Panc1 (cell line): ENCODE data around the gene C13orf42. TPM values are rescaled to one million over a fixed set of nuclear protein-coding genes. Genes with fewer than 3 reads are reported as not detected.

Source experiments
- ATAC-seq: fragments of 200-7000 bp; cut with Tn5 transposase; 2 replicates; pipeline ENCODE4 v1.9.1; 2020; ENCODE audit warnings: mild to moderate bottlenecking, moderate library complexity
- BruUV-seq: library from RNA; stranded (reverse); fragments of 400-500 nt; replicated peaks from 2 replicates; lab custom pipeline; 2021; lab: Mats Ljungman, UMichigan
- CTCF ChIA-PET: fragments of 300-600 bp; sonication (Branson Sonifier 250); formaldehyde crosslinking; loops from one replicate; lab custom pipeline; 2022; ENCODE audit warnings: antibody characterized with exemption; lab: Charles Lee
- POLR2A ChIA-PET: fragments of 300-600 bp; sonication (Branson Sonifier 250); formaldehyde crosslinking; loops from one replicate; lab custom pipeline; 2022; ENCODE audit warnings: antibody characterized with exemption; lab: Charles Lee
- DNase-seq: peaks from one replicate; pipeline ENCODE4 v3.0.0-alpha.2; 2010; ENCODE audit warnings: low read depth, low spot score
- H3K27ac ChIP-seq: 2 replicates; pipeline ENCODE4 v1.5.1; 2011; ENCODE audit warnings: mild to moderate bottlenecking, low read length, inconsistent platforms
- H3K27me3 ChIP-seq: fragments of 200-500 bp; sonication (Bioruptor generic); 2 replicates; pipeline ENCODE4 v1.6.0; 2014; ENCODE audit warnings: low read length, inconsistent platforms; ENCODE audit not compliant: control insufficient read depth, insufficient read depth
- H3K36me3 ChIP-seq: fragments of 200-500 bp; sonication (Bioruptor generic); 2 replicates; pipeline ENCODE4 v1.5.1; 2014; ENCODE audit warnings: inconsistent platforms, mild to moderate bottlenecking, low read length, moderate library complexity; ENCODE audit not compliant: control insufficient read depth, insufficient read depth
- H3K4me1 ChIP-seq: 2 replicates; pipeline ENCODE4 v1.5.1; 2011; ENCODE audit warnings: inconsistent platforms, mild to moderate bottlenecking, low read length, moderate library complexity; ENCODE audit not compliant: control insufficient read depth, insufficient read depth
- H3K4me3 ChIP-seq, 2 experiments: 2 replicates each; pipeline ENCODE4 v1.5.1; 2011 to 2012; ENCODE audit warnings: low read depth in 2 of 2, low read length in 2 of 2, mild to moderate bottlenecking in 2 of 2, inconsistent platforms in 1 of 2, moderate library complexity in 1 of 2
- H3K9me3 ChIP-seq: fragments of 200-500 bp; sonication (Bioruptor generic); 2 replicates; pipeline ENCODE4 v1.5.1; 2014; ENCODE audit warnings: low read depth, mild to moderate bottlenecking, inconsistent platforms, low read length, moderate library complexity; ENCODE audit not compliant: control insufficient read depth, insufficient read depth
- CTCF ChIP-seq: fragments of 450-650 bp; IDR thresholded peaks from 2 replicates; pipeline ENCODE4 v1.5.1; 2017; ENCODE audit warnings: mild to moderate bottlenecking
- POLR2AphosphoS5 ChIP-seq: IDR thresholded peaks from 2 replicates; pipeline ENCODE4 v1.6.1; 2012; ENCODE audit warnings: mild to moderate bottlenecking, low read depth, low read length, moderate library complexity
- SIN3A ChIP-seq: IDR thresholded peaks from 2 replicates; pipeline ENCODE4 v1.6.1; 2012; ENCODE audit warnings: low read depth, mild to moderate bottlenecking, low read length, moderate library complexity, borderline replicate concordance; ENCODE audit not compliant: insufficient read depth
- TCF7L2 ChIP-seq: IDR thresholded peaks from 2 replicates; pipeline ENCODE4 v1.6.1; 2011; ENCODE audit warnings: mild to moderate bottlenecking, low read depth, low read length, inconsistent platforms
- in situ Hi-C: cut with HindIII; loops from 2 replicates; pipeline ENCODE4 v1.10.0; 2016; ENCODE audit warnings: low sequenced_read_pairs, low pct_unique_long_range_greater_than_20kb
- intact Hi-C: fragments of 100-400 bp; cut with micrococcal nuclease; formaldehyde crosslinking; loops from one replicate; pipeline ENCODE4 v1.10.0; 2022; ENCODE audit not compliant: unreplicated experiment
- total RNA-seq: library from RNA; stranded (reverse); gene quantifications from one replicate; pipeline ENCODE4 v1.2.1, GENCODE V29; 2021; ENCODE audit not compliant: unreplicated experiment
- TF ChIP-seq, protein P1 (sequence below), 2 experiments: IDR thresholded peaks; 2 replicates each; pipeline ENCODE4 v1.6.1; 2011 to 2012; ENCODE audit warnings: low read depth in 2 of 2, control low read depth in 1 of 2, low read length in 1 of 2, mild to moderate bottlenecking in 1 of 2, moderate library complexity in 1 of 2; ENCODE audit not compliant: insufficient read depth in 1 of 2

C13orf42 gene
- total RNA-seq, 1 experiment from 2014 or later, result not detected

GRCh38 chr13:51047434-51048165 is 63.5 kb downstream of the C13orf42 start:
- Histone ChIP-seq H3K4me1 (no peaks in the 10 kb centered on the region), H3K36me3 (no peaks in the 10 kb centered on the region), H3K9me3 (no peaks in the 10 kb centered on the region), H3K4me3 (no peak overlapping the region), H3K27me3 (no peaks in the 10 kb centered on the region), H3K27ac (no peak overlapping the region)
- ChIA-PET POLR2A (no interaction called here), CTCF (no interaction called here)
- ATAC-seq (no peak), DNase-seq (no peak)
- in situ Hi-C loops, result no loop called here
- TF ChIP-seq SIN3A (no peak), CTCF (no peak), TCF7L2 (no peak), POLR2AphosphoS5 (no peak)
- TF ChIP-seq, protein P1, sequence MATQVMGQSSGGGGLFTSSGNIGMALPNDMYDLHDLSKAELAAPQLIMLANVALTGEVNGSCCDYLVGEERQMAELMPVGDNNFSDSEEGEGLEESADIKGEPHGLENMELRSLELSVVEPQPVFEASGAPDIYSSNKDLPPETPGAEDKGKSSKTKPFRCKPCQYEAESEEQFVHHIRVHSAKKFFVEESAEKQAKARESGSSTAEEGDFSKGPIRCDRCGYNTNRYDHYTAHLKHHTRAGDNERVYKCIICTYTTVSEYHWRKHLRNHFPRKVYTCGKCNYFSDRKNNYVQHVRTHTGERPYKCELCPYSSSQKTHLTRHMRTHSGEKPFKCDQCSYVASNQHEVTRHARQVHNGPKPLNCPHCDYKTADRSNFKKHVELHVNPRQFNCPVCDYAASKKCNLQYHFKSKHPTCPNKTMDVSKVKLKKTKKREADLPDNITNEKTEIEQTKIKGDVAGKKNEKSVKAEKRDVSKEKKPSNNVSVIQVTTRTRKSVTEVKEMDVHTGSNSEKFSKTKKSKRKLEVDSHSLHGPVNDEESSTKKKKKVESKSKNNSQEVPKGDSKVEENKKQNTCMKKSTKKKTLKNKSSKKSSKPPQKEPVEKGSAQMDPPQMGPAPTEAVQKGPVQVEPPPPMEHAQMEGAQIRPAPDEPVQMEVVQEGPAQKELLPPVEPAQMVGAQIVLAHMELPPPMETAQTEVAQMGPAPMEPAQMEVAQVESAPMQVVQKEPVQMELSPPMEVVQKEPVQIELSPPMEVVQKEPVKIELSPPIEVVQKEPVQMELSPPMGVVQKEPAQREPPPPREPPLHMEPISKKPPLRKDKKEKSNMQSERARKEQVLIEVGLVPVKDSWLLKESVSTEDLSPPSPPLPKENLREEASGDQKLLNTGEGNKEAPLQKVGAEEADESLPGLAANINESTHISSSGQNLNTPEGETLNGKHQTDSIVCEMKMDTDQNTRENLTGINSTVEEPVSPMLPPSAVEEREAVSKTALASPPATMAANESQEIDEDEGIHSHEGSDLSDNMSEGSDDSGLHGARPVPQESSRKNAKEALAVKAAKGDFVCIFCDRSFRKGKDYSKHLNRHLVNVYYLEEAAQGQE (IDR thresholded peaks at IDR 0.05; ENCODE audit: insufficient read depth in 1 of 2, low read depth in 2 of 2, low read length in 1 of 2), result no peak
- intact Hi-C loops, result no loop called here
- no TSS peak for BruUV-seq

GRCh38 chr13:51045451-51045850 is 65.6 kb downstream of the C13orf42 start:
- POLR2A ChIA-PET, result interaction anchor here (0.7 kb wide), 1 partner anchor 687 kb away, joined by 3 read pairs; no protein-coding TSS in a partner anchor
- CTCF ChIA-PET, result no interaction called here
- no TSS peak for BruUV-seq

More at GRCh38 chr13:51045451-51045850, 65.6 kb downstream of the C13orf42 start:
- in situ Hi-C loops, result no loop called here
- H3K9me3 ChIP-seq, result no peaks in the 10 kb centered on the region
- no peak for ATAC-seq
- DNase-seq, result no peak
- no peak overlapping the region for H3K4me3 ChIP-seq
- TF ChIP-seq POLR2AphosphoS5, result no peak
- TF ChIP-seq TCF7L2, result no peak
- no peak for TF ChIP-seq CTCF
- TF ChIP-seq, protein P1 (IDR thresholded peaks at IDR 0.05; ENCODE audit: insufficient read depth in 1 of 2, low read depth in 2 of 2, low read length in 1 of 2), result no peak
- no peaks in the 10 kb centered on the region for H3K27me3 ChIP-seq
- intact Hi-C loops, result no loop called here
- no peaks in the 10 kb centered on the region for H3K4me1 ChIP-seq
- no peaks in the 10 kb centered on the region for H3K36me3 ChIP-seq
- no peak overlapping the region for H3K27ac ChIP-seq
